ENCODE measurements around the gene MACROD2.

The MACROD2 gene

GRCh38 chr20:15205028-15205427 is 1209.7 kb downstream of the MACROD2 start:
- H3K4me3 ChIP-seq (ENCODE audit: low read length): no peak overlapping the region
- DNase-seq (ENCODE audit: low read depth): no peak
- no peak for TF ChIP-seq CTCF (conservative IDR thresholded peaks at IDR 0.05; ENCODE audit: low read depth, low read length)

- DNase-seq (ENCODE audit: low read depth): no peak
- H3K4me3 ChIP-seq (ENCODE audit: low read length): no peak overlapping the region
- TF ChIP-seq CTCF (conservative IDR thresholded peaks at IDR 0.05; ENCODE audit: low read depth, low read length): no peak
These were observed 1210.4 kb downstream of the MACROD2 start for GRCh38 chr20:15205719-15206118.

- no peak for TF ChIP-seq CTCF (conservative IDR thresholded peaks at IDR 0.05; ENCODE audit: low read depth, low read length)
- DNase-seq (ENCODE audit: low read depth): no peak
- H3K4me3 ChIP-seq (ENCODE audit: low read length): no peak overlapping the region
These were observed 1214.2 kb downstream of the MACROD2 start for GRCh38 chr20:15209537-15209936.

GRCh38 chr20:15214051-15214450 is 1218.7 kb downstream of the MACROD2 start:
- no peak for DNase-seq (ENCODE audit: low read depth)
- TF ChIP-seq CTCF (conservative IDR thresholded peaks at IDR 0.05; ENCODE audit: low read depth, low read length): no peak
- H3K4me3 ChIP-seq (ENCODE audit: low read length): no peak overlapping the region

GRCh38 chr20:15220009-15220656 is 1224.8 kb downstream of the MACROD2 start:
- no peak for DNase-seq (ENCODE audit: low read depth)
- H3K4me3 ChIP-seq (ENCODE audit: low read length): no peak overlapping the region
- no peak for TF ChIP-seq CTCF (conservative IDR thresholded peaks at IDR 0.05; ENCODE audit: low read depth, low read length)

- no peak for DNase-seq (ENCODE audit: low read depth)
- H3K4me3 ChIP-seq (ENCODE audit: low read length): no peak overlapping the region
- no peak for TF ChIP-seq CTCF (conservative IDR thresholded peaks at IDR 0.05; ENCODE audit: low read depth, low read length)
These were observed 1225.7 kb downstream of the MACROD2 start for GRCh38 chr20:15220778-15221565.

Measured in retinal pigment epithelial cell (primary cell).